Astrocyte of the cerebellum (primary cell): ENCODE data around the gene IFT20.

ENCODE experiments used
- DNase-seq: peaks from one replicate; pipeline ENCODE4 v3.0.0-alpha.2; 2011; ENCODE audit warnings: low read depth
- H3K4me3 ChIP-seq: 2 replicates; pipeline ENCODE4 v1.5.1; 2011; ENCODE audit warnings: mild to moderate bottlenecking, low read depth, low read length, moderate library complexity
- CTCF ChIP-seq: IDR thresholded peaks from 2 replicates; pipeline ENCODE4 v1.5.1; 2012; ENCODE audit warnings: low read length, low read depth, moderate library complexity, mild to moderate bottlenecking; ENCODE audit errors: missing control alignments
- in situ Hi-C: cut with HindIII; loops from 2 replicates; pipeline ENCODE4 v1.10.0; 2017; ENCODE audit warnings: low sequenced_read_pairs

The IFT20 gene

GRCh38 chr17:28368915-28369683 is 33.8 kb upstream of the IFT20 start:
- no peak for TF ChIP-seq CTCF

GRCh38 chr17:28368306-28368831 is 33.1 kb upstream of the IFT20 start:
- no peak for TF ChIP-seq CTCF
- DNase-seq, result no peak
- no peak overlapping the region for H3K4me3 ChIP-seq
- in situ Hi-C loops, result no loop called here

More at GRCh38 chr17:28368915-28369683, 33.8 kb upstream of the IFT20 start:
- in situ Hi-C loops, result no loop called here
- no peak overlapping the region for H3K4me3 ChIP-seq
- DNase-seq, result no peak

GRCh38 chr17:28367641-28368305 is 32.5 kb upstream of the IFT20 start:
- TF ChIP-seq CTCF, result no peak
- H3K4me3 ChIP-seq, result no peak overlapping the region
- in situ Hi-C loops, result no loop called here
- DNase-seq, result no peak

- in situ Hi-C loops, result no loop called here
These were observed 31.3 kb upstream of the IFT20 start for GRCh38 chr17:28366605-28367004.

GRCh38 chr17:28365487-28365886 is 30.2 kb upstream of the IFT20 start:
- in situ Hi-C loops, result no loop called here
- H3K4me3 ChIP-seq, result no peak overlapping the region
- TF ChIP-seq CTCF, result no peak
- no peak for DNase-seq

More at GRCh38 chr17:28366605-28367004, 31.3 kb upstream of the IFT20 start:
- no peak overlapping the region for H3K4me3 ChIP-seq
- DNase-seq, result no peak
- no peak for TF ChIP-seq CTCF

- no peak for DNase-seq
- TF ChIP-seq CTCF, result no peak
- in situ Hi-C loops, result no loop called here
- H3K4me3 ChIP-seq, result no peak within 1 kb of the TSS
These were observed 29.5 kb upstream of the IFT20 start, which contains the start of gene SEBOX for GRCh38 chr17:28364665-28365363. SEBOX (minus strand) TSS chr17:28365199; CDS start chr17:28365151, 48 bp downstream.
